ENCODE measurements around the gene PRR23B.

GRCh38 chr3:139062918-139063317, 42.2 kb upstream of the PRR23B start:
- TF ChIP-seq CTCF (conservative IDR thresholded peaks at IDR 0.05; ENCODE audit: low read length), result no peak
- no peak for TF ChIP-seq EZH2phosphoT487 (IDR thresholded peaks at IDR 0.05; ENCODE audit: borderline replicate concordance)

Measured in Loucy (cell line).